ENCODE results near the gene MAP2K5. TPM values are rescaled to one million over a fixed set of nuclear protein-coding genes. Genes with fewer than 3 reads are reported as not detected.

The MAP2K5 gene
- total and polyA plus RNA-seq, 8 donors: 13.5 to 25.0 (median 20.8) TPM

DNA sequence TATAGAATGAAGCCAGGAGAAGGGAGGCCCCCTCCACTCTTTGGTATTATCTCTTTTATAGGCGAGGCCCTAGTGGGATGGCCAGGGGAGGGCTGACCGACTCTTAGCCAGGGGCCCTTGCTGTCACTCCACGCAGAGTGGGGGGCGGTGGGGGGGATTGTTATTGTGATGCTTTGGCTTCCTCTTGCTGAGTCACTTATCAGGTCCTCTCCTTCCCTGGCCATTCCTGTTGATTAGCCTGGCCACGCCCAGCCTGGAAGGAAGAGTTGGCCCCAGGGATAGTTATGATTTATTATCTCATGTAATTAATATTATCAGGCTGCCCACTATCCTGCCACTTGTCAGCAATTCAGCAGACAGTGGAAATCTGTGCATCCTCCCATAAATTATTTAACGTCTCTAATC, 257.3 kb downstream of the MAP2K5 start:
- no peak for DNase-seq
- no peak for ATAC-seq
- peaks cover 1 to 6% of the 10 kb centered on the region in 2 donors for H3K9me3 ChIP-seq
- no peaks in the 10 kb centered on the region for H3K27me3 ChIP-seq
- intact Hi-C loops (cut with DNase I): no loop called here
- H3K4me1 ChIP-seq: no peaks in the 10 kb centered on the region
- peaks cover 0 to 16% of the 10 kb centered on the region in 2 donors for H3K36me3 ChIP-seq
- no peak overlapping the region for H3K27ac ChIP-seq
- H3K4me3 ChIP-seq: no peak overlapping the region
- TF ChIP-seq, protein P1, sequence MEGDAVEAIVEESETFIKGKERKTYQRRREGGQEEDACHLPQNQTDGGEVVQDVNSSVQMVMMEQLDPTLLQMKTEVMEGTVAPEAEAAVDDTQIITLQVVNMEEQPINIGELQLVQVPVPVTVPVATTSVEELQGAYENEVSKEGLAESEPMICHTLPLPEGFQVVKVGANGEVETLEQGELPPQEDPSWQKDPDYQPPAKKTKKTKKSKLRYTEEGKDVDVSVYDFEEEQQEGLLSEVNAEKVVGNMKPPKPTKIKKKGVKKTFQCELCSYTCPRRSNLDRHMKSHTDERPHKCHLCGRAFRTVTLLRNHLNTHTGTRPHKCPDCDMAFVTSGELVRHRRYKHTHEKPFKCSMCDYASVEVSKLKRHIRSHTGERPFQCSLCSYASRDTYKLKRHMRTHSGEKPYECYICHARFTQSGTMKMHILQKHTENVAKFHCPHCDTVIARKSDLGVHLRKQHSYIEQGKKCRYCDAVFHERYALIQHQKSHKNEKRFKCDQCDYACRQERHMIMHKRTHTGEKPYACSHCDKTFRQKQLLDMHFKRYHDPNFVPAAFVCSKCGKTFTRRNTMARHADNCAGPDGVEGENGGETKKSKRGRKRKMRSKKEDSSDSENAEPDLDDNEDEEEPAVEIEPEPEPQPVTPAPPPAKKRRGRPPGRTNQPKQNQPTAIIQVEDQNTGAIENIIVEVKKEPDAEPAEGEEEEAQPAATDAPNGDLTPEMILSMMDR (IDR thresholded peaks at IDR 0.05): no peak

DNA sequence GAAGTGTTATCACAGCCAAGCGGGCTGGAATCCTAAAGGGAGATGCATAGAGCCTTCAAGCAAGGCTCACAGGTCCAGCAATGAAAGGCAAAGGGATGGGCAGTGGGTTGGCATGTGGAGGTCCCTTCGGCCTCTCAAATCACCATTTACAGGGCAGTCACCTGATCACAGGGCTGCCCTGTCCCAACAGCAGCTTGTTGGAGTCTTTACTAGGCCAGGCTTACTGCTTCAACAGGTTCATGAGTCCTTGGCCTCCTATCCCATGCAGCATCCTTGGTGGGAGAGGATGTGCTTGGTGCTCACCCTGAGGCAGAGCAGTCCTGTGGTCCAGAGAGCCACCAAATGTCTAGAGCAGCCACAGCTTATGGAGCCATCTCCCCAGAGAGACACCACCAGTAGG, 258.6 kb downstream of the MAP2K5 start:
- Histone ChIP-seq H3K4me3 (no peak overlapping the region), H3K9me3 (no peaks in the 10 kb centered on the region), H3K36me3 (peaks cover 0 to 17% of the 10 kb centered on the region in 2 donors), H3K27ac (no peak overlapping the region), H3K4me1 (no peaks in the 10 kb centered on the region), H3K27me3 (no peaks in the 10 kb centered on the region)
- TF ChIP-seq, protein P1 (IDR thresholded peaks at IDR 0.05): no peak
- no peak for ATAC-seq
- no peak for DNase-seq
- intact Hi-C loops (cut with DNase I): no loop called here

DNA sequence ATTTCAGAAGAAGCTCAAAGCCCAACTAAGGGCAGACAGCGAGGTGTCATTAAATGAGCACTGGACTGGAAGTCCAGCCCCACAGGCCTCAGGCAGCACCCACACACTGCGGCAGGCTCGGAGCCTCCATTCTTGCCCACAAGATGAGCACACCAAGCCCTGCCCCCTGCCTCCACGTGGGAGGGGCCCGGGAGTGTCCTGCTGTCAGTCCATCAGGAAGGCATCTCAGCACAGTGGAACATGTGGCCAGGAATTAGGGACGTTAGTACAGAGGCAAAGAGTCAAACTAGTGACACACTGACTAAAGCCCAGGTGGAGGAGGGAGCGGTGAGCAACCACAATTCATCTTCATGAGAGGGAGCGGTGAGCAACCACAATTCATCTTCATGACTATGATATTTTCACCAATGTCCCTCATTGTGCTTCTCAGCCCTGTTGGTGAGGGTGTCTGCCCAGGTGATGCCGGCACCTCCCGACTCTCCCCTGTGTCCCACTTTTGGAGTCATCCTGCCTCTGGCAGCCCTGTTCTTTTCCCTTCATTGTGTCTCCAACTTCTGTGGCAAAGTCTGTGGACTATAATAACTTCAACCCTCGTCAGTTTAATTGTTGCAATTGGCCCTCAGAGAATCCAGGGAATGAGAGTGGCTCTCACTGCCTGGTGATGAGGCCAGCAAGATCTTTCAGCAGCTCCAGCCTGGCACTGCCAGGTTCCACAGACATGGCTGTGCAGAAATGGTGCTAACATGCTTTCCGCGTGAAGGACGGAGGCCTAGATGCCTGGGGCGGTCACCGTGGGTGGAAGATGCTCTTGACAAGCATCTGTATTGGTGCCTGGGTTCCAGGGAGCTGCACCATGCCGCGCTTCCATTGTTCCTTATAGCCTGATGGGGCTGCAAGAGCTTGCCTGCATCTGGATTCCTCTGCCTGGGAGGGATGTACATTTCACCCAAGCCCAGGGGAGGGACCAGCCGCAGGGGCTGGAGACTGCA, 259.7 kb downstream of the MAP2K5 start:
- Histone ChIP-seq H3K27me3 (no peaks in the 10 kb centered on the region), H3K4me3 (no peak overlapping the region), H3K9me3 (no peaks in the 10 kb centered on the region), H3K27ac (no peak overlapping the region), H3K36me3 (peaks cover 0 to 28% of the 10 kb centered on the region in 2 donors), H3K4me1 (no peaks in the 10 kb centered on the region)
- TF ChIP-seq, protein P1 (IDR thresholded peaks at IDR 0.05): no peak
- peak in 1 of 4 donors; percentile 55 for DNase-seq
- intact Hi-C loops (cut with DNase I): no loop called here
- ATAC-seq: no peak

DNA sequence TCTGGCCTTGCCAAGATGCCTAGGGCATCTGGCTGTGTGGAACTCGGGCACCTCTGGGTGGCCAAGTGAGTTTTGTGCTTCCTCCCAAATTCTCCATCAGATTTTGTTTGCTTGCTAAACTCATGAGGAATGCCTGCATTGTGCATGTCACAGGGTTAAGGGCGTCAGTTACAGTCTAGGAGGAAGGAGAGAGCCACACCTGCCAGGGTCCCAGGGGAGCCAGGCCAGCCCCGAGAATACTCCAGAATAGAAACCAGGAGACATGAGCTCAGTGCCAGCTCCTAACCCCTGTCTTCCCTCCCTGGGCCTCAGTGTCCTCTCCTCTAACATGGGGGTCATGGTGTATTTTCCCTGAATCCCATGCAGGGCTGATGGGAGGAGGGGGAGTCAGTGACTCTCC, 260.8 kb downstream of the MAP2K5 start:
- Histone ChIP-seq H3K9me3 (no peaks in the 10 kb centered on the region), H3K27me3 (no peaks in the 10 kb centered on the region), H3K4me3 (no peak overlapping the region), H3K36me3 (peaks cover 0 to 25% of the 10 kb centered on the region in 2 donors), H3K27ac (no peak overlapping the region), H3K4me1 (no peaks in the 10 kb centered on the region)
- intact Hi-C loops (cut with DNase I): no loop called here
- DNase-seq (peak in 1 of 4 donors; percentile 28), ATAC-seq (no peak)
- TF ChIP-seq, protein P1 (IDR thresholded peaks at IDR 0.05): no peak

Data from left lung (tissue), 10 donors.